ENCODE measurements around the gene KLHL5.
"Not testable (repeated sequence)": the region's sequence is repeated elsewhere in the genome, so short reads cannot be mapped to it uniquely, and the experiment has no call there.

The KLHL5 gene

GRCh38 chr4:39106011-39106410 is 44.0 kb downstream of the KLHL5 start:
- DNase-seq = no peak

- DNase-seq = no peak
These were observed 52.4 kb downstream of the KLHL5 start for GRCh38 chr4:39114436-39114835.

DNA sequence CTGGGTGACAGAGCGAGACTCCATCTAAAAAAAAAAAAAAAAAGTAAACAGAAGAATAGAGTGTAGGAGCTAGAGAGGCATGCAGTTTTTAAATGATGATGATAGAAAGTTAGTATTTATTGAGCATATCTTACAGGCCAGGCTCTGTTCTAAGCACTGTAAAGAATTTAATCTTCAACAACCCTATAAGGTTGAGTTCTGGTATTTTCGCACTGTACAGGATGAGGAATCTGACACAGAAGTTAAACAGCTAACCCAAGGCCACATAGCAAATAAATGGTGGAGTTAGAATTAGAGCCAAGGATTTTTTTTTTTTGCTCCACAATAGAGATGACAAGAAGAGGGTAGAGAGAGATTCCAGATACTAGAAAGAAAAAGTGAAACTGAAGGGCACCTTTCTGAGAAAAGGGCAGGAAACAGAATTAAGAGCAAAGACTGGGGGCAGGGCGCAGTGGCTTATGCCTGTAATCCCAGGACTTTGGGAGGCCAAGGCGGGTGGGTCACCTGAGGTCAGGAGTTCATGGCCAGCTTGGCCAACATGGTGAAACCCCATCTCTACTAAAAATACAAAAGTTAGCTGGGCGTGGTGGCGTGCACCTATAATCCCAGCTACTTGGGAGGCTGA is 56.1 kb downstream of the KLHL5 start:
- DNase-seq = no peak

GRCh38 chr4:39120418-39120817 is 58.4 kb downstream of the KLHL5 start:
- DNase-seq = no peak

DNA sequence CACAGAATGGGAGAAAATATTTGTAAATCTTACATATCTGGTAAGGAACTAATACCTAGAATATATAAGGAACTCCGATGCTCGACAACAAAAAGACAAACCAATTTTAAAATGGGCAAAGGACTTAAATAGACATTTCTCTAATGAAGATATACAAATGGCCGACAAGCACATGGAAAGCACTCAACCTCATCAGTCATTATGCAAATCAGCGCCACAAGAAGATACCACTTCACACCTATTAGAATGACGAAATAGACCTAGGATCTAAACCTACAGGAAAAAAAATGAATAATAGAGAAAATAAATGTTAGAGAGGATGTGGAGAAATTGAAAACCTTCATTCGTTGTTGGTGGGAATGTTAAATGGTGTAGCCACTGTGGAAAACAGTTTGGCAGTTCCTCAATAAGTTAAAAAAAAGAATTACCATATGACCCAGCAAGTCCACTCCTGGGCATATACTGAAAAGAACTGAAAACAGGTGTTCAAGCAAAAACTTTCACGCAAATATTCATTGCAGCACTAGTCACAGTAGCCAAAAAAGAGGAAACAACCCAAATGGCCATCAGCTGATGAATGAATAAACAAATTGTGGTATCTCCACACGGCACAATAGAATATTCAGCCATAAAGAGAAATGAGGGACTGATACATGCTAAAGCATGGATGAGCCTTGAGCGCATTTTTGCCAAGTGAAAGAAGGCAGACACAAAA is 63.0 kb downstream of the KLHL5 start:
- no peak for DNase-seq

GRCh38 chr4:39125600-39125985 is 63.6 kb downstream of the KLHL5 start:
- DNase-seq = no peak

- no peak for DNase-seq
These were observed 64.4 kb downstream of the KLHL5 start for GRCh38 chr4:39126256-39127095.

DNA sequence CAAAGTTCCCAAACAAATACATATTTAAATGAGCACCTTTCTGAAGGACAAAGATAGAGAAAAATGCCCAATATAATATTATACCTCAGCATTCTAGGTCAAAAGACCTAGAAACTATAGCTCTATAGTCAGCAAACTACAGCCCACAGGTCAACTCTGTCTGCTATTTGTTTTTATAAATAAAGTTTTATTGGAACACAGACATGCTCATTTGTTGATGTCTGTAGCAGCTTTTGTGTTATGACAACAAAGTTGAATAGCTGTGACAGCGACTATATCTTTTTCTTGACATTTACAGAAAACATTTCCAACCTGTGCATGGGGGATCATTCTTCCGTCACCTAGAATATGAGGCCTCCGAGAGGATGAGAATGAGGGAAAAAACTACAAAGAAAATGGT is 71.6 kb downstream of the KLHL5 start:
- no peak for DNase-seq

- DNase-seq = peak; percentile 14
These were observed 72.8 kb downstream of the KLHL5 start for GRCh38 chr4:39134683-39135306.

DNA sequence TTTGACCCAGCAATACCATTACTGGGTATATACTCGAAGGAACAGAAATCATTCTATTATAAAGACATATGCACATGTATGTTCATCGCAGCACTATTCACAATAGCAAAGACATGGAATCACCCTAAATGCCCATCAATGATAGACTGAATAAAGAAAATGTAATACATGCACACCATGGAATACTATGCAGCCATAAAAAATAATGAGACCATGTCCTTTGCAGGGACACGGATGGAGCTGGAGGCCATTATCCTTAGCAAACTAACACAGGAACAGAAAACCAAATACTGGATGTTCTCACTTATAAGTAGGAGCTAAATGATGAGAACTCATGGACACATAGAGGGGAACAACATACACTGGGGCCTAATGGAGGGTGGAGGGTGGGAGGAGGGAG is 76.2 kb downstream of the KLHL5 start:
- not testable (repeated sequence) for DNase-seq

DNA sequence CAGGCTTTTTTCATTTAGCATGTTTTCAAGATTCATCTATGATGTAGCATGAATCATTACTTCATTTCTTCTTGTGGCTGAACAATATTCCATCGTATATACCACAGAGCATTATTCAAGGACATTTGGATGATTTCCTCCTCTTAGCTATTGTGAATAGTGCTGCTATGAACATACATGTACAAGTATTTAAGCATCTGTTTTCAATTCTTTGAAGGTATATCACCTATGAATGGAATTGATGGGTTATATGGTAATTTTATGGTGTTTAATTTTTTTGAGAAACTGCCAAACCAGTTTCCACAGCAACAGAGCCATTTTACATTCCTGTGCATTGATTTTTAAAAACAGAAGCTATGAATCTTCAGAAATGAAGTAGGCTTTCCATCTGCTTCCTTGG is 84.2 kb downstream of the KLHL5 start:
- DNase-seq = no peak

DNA sequence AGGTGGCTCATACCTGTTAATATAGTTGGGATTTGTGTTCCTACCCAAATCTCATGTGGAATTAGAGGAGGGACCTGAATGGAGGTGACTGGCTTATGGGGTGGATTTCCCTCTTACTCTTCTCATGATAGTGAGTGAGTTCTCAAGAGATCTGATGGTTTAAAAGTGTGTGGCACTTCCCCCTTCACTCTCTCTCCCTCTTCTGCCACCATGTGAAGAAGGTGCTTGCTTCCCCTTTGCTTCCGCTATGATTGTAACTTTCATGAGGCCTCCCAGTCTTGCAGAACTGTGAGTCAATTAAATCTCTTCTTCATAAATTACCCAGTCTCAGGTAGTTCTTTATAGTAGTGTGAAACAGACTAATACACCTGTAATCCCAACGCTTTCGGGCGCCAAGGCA is 92.0 kb downstream of the KLHL5 start:
- DNase-seq = no peak

- no peak for DNase-seq
These were observed 95.5 kb downstream of the KLHL5 start for GRCh38 chr4:39157520-39157919.

DNA sequence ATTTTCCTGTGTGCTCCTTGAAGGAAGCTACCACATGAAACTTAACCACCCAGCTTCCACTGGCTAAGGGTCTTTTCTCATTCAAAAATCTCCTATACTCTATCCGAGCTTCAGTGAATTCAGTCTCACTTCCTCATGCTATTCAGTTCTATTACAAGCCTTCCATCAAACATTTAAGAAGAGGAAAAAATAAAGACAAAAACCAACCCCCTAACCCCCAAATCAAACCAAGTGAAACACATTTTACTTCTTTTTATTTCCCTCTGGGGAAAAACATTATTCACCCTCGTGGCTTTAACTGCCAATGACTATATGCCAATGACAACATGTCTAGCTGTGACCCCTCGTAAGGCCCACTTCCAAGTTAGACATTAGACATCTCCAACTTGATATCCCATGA is 104.1 kb downstream of the KLHL5 start:
- DNase-seq = no peak

- DNase-seq = no peak
These were observed 104.6 kb downstream of the KLHL5 start for GRCh38 chr4:39166669-39167068.

DNA sequence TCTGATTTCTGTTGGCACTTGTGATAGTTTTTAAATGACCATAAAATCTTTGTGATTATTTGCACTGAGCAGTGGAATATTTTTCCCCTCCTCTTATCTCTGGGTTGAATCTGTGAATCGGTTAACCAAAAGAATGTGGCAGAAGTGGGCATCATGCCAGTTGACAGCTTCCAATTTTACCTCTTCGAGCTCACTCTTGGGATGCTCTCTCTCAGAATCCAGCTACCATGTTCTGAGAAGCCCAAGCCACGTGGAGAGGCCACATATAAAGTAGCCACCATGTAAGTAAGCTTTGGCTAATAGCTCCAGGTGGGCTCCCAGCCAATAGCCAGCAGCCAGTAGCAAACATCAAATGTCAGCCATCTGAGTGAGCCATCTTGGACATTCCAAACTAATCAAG is 107.4 kb downstream of the KLHL5 start:
- DNase-seq = no peak

GRCh38 chr4:39170301-39170700 is 108.3 kb downstream of the KLHL5 start:
- no peak for DNase-seq
